Measurements from ENCODE around the gene SAMHD1.
"Not testable (repeated sequence)": the region's sequence is repeated elsewhere in the genome, so short reads cannot be mapped to it uniquely, and the experiment has no call there.

The SAMHD1 gene

DNA sequence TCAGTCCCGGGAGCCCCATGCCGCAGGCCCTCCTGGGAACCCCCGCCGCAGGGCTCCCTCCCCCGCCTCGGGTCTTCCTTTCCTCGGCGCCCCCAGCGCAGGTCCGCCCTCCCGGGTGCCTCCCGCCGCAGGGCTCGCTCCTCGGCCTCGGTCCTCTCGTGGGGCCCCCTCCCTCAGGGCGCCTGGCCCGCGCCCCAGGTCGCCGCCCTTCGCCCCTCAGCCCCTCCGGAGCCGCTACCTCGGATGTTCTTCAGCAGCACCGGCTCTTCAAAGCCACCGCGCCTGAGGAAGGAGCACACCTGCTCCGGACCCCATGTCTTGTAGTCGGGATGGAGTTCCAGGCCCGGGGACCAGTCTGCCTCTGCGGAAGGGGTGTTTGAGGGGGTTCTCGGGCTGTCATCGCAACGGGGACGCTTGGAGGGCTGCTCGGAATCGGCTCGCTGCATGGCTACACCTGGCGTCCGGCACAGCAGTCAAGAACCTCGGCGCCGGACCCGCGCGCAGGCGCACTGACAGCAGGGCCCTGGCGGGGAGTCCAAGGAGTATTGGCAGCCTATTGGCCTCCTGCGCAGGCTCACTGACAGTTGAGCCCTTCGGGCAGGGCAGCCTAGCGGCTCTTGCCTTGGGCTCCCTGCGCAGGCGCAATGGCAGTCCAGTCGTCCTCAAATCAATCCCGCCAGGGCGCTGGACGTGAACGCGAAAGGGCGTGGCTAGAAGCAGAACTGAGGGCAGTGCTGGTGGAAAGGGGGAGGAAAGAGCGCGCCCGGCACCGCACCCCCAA is at the start of gene SAMHD1:
SAMHD1 (minus strand) TSS at position 511 of the 781 bp plus-strand sequence; CDS start at position 446, 65 bp downstream.
- DNase-seq (ENCODE audit: low read depth in 2 of 2), result peak; percentile 86 to 88

DNA sequence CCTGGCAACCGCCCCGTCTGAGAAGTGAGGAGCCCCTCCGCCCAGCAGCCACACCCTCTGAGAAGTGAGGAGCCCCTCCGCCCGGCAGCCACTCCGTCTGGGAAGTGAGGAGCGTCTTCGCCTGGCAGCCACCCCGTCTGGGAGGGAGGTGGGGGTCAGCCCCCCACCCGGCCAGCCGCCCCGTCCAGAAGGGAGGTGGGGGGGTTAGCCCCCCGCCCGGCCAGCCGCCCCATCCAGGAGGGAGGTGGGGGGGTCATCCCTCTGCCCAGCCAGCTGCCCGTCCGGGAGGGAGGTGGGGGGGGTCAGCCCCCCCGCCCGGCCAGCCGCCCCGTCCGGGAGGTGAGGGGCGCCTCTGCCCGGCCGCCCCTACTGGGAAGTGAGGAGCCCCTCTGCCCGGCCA is 48.7 kb upstream of the SAMHD1 start:
- not testable (repeated sequence) for DNase-seq (ENCODE audit: low read depth in 2 of 2)

DNA sequence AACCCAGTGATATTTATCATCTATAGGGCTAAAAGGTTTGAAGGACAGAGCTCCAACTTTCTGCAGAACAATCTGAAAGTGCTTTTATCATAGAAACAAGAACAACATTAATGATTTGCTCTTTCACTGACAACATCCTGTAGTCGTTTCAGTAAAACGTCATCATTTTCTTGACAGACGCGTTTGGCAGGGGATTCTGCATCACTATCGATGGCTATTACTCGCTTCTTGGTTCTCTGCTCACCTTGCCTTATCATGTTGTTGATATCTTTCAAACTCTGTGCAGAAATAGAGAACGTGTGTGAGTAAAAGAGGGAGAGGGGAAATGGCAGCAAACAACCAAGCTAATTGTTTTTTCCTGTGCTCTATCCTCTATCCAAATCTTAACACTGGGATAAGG is 47.1 kb upstream of the SAMHD1 start:
- no peak for DNase-seq (ENCODE audit: low read depth in 2 of 2)

DNA sequence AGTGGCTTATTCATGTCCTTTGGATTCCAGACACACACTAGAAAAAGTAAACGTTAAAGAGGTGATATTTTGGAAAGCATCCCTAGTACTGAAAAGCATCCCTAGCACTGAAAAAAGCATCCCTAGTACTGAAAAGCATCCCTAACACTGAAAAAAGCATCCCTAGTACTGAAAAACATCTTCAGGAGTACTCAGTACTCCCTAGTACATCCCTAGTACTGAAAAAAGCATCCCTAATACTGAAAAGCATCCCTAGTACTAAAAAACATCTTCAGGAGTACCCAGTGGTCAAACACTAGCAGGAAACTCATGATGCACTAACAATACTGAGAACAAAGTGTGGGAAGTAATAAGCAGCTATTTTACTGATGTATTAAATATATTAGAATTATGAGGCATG is 45.6 kb upstream of the SAMHD1 start:
- no peak for DNase-seq (ENCODE audit: low read depth in 2 of 2)

GRCh38 chr20:36994221-36994620 is 42.7 kb upstream of the SAMHD1 start:
- DNase-seq (ENCODE audit: low read depth in 2 of 2), result not testable (repeated sequence)

GRCh38 chr20:36992802-36993334 is 41.4 kb upstream of the SAMHD1 start:
- DNase-seq (ENCODE audit: low read depth in 2 of 2), result no peak

DNA sequence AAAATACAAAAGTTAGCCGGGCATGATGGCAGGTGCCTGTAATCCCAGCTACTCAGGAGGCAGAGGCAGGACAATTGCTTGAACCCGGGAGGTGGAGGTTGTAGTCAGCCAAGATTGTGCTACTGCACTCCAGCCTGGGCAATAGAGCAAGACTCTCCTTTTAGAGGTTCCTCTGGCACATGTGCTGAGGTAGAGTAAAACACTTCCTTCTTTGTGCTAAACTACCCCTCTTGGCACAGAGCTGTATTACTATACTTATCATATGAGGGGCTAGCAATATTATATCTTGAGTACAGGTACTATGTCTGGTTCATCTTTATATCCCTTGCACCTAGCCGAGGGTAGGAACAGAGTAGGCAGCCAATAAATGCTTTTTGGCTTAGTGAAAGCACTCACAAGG is 40.2 kb upstream of the SAMHD1 start:
- DNase-seq (ENCODE audit: low read depth in 2 of 2), result no peak

DNA sequence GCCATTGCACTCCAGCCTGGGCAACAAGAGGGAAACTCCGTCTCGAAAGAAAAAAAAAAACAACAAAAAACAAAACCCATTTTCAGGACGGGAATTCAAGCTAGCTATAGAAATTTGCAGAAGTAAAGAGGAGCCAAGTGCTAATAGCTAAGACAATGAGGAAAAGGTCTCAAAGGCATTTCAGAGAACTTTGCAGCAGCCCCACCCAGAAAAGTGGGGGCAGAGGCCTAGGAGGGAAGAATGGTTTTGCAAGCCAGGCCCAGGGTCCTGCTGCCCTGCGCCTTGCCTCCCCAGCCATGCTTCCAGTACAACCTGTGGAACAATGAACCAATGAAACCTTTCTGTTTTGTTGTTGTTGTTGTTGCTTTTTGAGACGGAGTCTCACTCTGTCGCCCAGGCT is 38.3 kb upstream of the SAMHD1 start:
- DNase-seq (ENCODE audit: low read depth in 2 of 2), result no peak

DNA sequence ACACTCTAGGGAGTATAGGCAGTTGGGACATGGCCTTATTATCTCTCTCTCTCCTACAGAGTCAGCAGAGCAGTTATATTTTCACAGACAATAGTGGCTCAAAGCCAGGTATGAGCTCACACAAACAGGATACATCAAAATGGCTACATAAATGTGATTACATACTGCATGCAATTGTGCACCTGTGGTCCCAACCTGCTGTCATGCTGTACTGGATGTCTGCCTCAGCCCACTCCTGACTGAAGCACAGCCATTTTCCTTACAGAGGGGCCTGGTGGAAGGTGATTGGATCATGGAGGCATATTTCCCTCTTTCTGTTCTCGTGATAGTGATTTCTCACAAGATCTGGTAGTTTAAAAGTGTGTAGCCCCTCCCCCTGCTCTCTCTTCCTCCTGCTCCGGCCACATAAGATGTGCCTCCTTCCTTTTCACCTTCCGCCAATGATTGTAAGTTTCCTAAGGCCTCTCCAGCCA is 37.0 kb upstream of the SAMHD1 start:
- DNase-seq (ENCODE audit: low read depth in 2 of 2), result no peak

- no peak for DNase-seq (ENCODE audit: low read depth in 2 of 2)
Measured at GRCh38 chr20:36984257-36984638, 32.7 kb upstream of the SAMHD1 start.

DNA sequence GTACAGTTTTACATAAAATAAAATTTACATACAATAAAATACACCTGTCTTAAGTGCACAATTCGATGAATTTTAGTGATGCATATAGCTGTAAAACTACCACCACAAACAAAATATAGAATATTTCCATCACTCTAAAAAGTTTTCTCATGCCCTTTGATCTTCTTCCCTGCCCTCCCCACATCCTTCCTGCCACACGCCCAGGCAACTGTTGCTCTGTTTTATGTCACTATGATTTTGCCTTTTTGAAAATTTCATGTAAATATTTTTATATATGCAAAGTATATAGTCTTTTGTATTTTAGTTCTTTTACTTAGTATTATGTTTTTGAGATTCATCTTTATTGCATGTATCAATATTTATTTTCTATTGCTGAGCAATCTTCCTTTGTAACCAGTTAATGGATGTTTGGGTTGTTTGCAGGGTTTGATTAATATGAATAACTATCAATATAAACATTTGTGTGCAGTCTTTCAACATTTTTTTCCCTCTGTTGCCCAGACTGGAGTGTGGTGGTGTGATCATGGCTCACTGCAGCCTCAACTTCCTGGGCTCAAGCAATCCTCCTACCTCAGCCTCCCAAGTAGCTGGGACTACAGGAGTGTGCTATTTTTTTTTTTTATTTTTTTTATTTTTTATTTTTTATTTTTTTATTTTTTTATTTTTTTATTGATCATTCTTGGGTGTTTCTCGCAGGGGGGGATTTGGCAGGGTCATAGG is 23.8 kb upstream of the SAMHD1 start:
- no peak for DNase-seq (ENCODE audit: low read depth in 2 of 2)

DNA sequence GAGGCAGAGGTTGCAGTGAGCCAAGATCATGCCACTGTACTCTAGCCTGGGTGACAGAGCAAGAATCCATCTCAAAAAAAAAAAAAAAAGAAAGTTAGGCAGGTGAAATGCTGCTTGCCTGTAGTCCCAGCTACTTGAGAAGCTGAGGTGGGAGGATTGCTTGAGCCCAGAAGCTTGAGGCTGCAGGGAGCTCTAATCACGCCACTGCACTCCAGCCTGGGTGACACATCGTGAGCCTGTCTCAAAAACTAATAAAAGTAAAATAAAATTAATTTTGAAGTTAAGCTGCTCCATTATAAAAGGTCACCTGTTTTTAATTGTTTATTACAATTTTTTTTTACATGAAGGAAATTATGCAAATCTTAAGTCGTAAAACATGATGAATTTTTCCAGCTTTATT is 23.2 kb upstream of the SAMHD1 start:
- no peak for DNase-seq (ENCODE audit: low read depth in 2 of 2)

DNA sequence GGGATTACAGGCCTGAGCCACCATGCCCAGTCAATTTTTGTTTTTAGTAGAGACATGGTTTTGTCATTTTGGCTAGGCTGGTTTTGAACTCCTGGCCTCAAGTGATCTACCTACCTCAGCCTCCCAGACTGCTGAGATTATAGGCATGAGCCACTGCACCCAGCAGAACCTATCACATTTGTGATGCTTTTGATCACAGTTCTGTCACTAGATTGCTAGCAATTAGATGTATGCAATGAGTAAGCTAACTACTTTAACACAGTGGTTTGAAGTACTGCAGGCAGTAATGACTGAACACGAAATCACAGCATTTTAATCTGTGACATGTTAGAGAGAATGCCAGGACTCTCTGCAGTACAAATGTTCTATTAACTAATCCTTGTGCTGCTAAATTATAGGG is 19.6 kb upstream of the SAMHD1 start:
- no peak for DNase-seq (ENCODE audit: low read depth in 2 of 2)

GRCh38 chr20:36969478-36970186 is 18.1 kb upstream of the SAMHD1 start:
- no peak for DNase-seq (ENCODE audit: low read depth in 2 of 2)

DNA sequence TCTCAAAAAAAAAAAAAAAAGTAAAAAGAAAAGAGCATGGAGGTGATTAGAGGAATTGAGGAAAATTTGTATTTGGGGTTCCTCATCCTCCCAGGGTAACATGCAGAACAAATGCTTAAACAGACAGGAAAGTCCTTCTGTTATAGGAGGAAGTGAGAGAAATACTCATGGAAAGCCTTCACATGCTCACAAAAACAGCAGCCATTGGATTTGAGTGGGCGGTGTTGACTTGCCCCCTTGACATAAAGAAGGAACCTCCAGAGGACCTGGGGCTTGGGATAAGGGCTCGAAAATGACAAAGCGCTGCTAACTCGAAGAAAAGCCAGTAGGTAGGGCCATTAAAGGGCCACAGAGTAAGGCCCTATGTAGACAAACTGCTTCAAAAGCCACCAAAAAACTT is 17.5 kb upstream of the SAMHD1 start:
- DNase-seq (ENCODE audit: low read depth in 2 of 2), result no peak

DNA sequence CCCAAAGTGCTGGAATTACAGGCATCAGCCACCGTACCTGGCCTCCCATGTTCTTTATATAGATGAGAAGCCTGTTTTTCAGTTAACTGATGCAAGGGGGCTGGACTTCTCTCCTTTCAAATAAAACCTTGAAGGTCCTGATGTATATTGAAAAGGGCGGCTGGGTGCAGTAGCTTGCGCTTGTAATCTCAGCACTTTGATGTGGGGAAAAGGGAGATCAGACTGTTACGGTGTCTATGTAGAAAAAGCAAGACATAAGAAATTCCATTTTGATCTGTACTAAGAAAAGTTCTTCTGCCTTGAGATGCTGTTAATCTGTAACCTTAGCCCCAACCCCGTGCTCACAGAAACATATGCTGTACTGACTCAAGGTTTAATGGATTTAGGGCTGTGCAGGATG is 16.1 kb upstream of the SAMHD1 start:
- DNase-seq (ENCODE audit: low read depth in 2 of 2), result no peak

GRCh38 chr20:36966965-36967364 is 15.5 kb upstream of the SAMHD1 start:
- DNase-seq (ENCODE audit: low read depth in 2 of 2), result not testable (repeated sequence)

DNA sequence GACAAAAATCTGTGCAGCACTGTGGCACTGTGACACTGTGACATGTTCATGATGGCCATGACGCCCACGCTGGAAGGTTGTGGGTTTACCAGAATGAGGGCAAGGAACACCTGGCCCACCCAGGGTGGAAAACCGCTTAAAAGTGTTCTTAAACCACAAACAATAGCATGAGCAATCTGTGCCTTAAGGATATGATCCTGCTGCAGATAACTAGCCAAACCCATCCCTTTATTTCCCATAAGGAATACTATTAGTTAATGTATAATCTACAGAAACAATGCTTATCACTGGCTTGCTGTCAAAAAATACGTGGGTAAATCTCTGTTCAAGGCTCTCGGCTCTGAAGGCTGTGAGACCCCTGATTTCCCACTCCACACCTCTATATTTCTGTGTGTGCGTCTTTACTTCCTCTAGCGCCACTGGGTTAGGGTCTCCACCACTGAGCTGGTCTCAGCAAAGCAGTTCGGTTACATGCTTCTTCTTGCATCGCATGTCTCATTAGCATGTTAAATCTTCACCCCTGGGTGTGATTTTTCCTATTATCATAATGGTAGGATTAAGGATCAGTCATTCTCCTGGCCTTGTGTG is 10.9 kb upstream of the SAMHD1 start:
- not testable (repeated sequence) for DNase-seq (ENCODE audit: low read depth in 2 of 2)

- no peak for DNase-seq (ENCODE audit: low read depth in 2 of 2)
Measured at GRCh38 chr20:36959242-36959641, 7.7 kb upstream of the SAMHD1 start.

- no peak for DNase-seq (ENCODE audit: low read depth in 2 of 2)
Measured at GRCh38 chr20:36957875-36958667, 6.6 kb upstream of the SAMHD1 start.

DNA sequence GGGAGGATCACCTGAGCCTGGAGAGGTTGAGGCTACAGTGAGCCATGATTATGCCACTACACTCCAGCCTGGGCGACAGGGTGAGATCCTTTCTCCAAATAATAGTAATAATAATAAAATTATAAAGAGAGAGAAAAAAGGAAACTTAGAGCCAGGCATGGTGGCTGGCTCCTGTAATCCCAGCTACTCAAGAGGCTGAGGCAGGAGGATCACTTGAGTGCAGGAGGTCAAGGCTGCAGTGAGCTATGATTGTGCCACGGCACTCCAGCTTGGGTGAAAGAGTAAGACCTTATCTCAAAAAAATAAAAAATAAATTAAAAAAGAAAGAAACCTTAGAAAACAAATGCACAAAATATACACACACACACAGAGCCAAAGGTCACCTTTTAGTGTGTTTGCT is 5.2 kb upstream of the SAMHD1 start:
- no peak for DNase-seq (ENCODE audit: low read depth in 2 of 2)
